GM12878 (cell line): ENCODE measurements around the gene GALNT18. TPM values are rescaled to one million over a fixed set of nuclear protein-coding genes. Genes with fewer than 3 reads are reported as not detected.

ENCODE experiments used
- ATAC-seq: fragments of 200-7000 bp; cut with Tn5 transposase; 3 replicates; pipeline ENCODE4 v1.9.1; 2020; ENCODE audit warnings: mild to moderate bottlenecking, moderate library complexity
- BruUV-seq: library from RNA; stranded (reverse); fragments of 400-500 nt; replicated peaks from 2 replicates; lab custom pipeline; 2021; lab: Mats Ljungman, UMichigan
- CTCF ChIA-PET: fragments of 300-600 bp; sonication (Branson Sonifier 250); formaldehyde crosslinking; extraction: SDS; loops from one replicate; lab custom pipeline; 2021; ENCODE audit warnings: inconsistent platforms; lab: Yijun Ruan, JAX
- POLR2A ChIA-PET: fragments of 350-600 bp; formaldehyde crosslinking; extraction: SDS; loops from one replicate; lab custom pipeline; 2021; ENCODE audit warnings: inconsistent platforms; lab: Charles Lee
- RAD21 ChIA-PET: fragments of 300-600 bp; sonication (Branson Sonifier 250); formaldehyde crosslinking; loops from one replicate; lab custom pipeline; 2023; ENCODE audit warnings: antibody characterized with exemption; ENCODE audit not compliant: unreplicated experiment; lab: Charles Lee
- SMC1A ChIA-PET: fragments of 300-600 bp; sonication (Branson Sonifier 250); formaldehyde crosslinking; loops from one replicate; lab custom pipeline; 2023; ENCODE audit not compliant: unreplicated experiment, uncharacterized antibody; lab: Charles Lee
- DNase-seq: peaks from one replicate; pipeline ENCODE4 v3.0.0-alpha.2; 2011; ENCODE audit warnings: low read depth, low spot score
- FAIRE-seq: peaks from 3 replicates; lab custom pipeline; 2011; peaks lifted over from hg19 to GRCh38; lab: Jason Lieb, UNC
- H2AFZ ChIP-seq: 2 replicates; pipeline ENCODE4 v1.6.0; 2011; ENCODE audit warnings: low read depth, low read length, control low read depth; ENCODE audit not compliant: control insufficient read depth
- H3K27ac ChIP-seq: 2 replicates; pipeline ENCODE4 v1.5.1; 2011; ENCODE audit warnings: control low read depth; ENCODE audit not compliant: control insufficient read depth, insufficient read depth
- H3K27me3 ChIP-seq, 2 experiments: replicated peaks in 1 of 2; 2 replicates each; pipeline versions ENCODE4 v1.6.0 to v1.6.1; 2011; ENCODE audit warnings: low read length in 1 of 2; ENCODE audit not compliant: control insufficient read depth in 2 of 2, insufficient read depth in 2 of 2
- H3K36me3 ChIP-seq, 2 experiments: 2 replicates each; pipeline ENCODE4 v1.5.1; 2011; ENCODE audit warnings: low read length in 1 of 2; ENCODE audit not compliant: control insufficient read depth in 2 of 2, insufficient read depth in 2 of 2
- H3K4me1 ChIP-seq: 2 replicates; pipeline ENCODE4 v1.6.1; 2011; ENCODE audit warnings: mild to moderate bottlenecking, low read length, moderate library complexity, mixed read lengths; ENCODE audit not compliant: control insufficient read depth, insufficient read depth
- H3K4me2 ChIP-seq: 2 replicates; pipeline ENCODE4 v1.6.0; 2011; ENCODE audit warnings: control low read depth; ENCODE audit not compliant: control insufficient read depth, insufficient read depth
- H3K4me3 ChIP-seq: fragments of 200-600 bp; sonication (generic); 2 replicates; pipeline ENCODE4 v1.5.1; 2016
- H3K79me2 ChIP-seq: 2 replicates; pipeline ENCODE4 v1.6.0; 2011; ENCODE audit warnings: low read length; ENCODE audit not compliant: control insufficient read depth, insufficient read depth
- H3K9ac ChIP-seq: 2 replicates; pipeline ENCODE4 v1.8.0; 2011; ENCODE audit warnings: low read length, control low read depth, mixed read lengths; ENCODE audit not compliant: control insufficient read depth, insufficient read depth
- H3K9me3 ChIP-seq: replicated peaks from 3 replicates; pipeline ENCODE4 v1.5.1; 2011; ENCODE audit warnings: mild to moderate bottlenecking, low read length; ENCODE audit not compliant: control insufficient read depth, insufficient read depth
- H4K20me1 ChIP-seq: 2 replicates; pipeline ENCODE4 v1.6.0; 2011; ENCODE audit not compliant: control insufficient read depth, insufficient read depth
- CBX5 ChIP-seq: sonication (generic); IDR thresholded peaks from 2 replicates; pipeline ENCODE4 v1.6.1; 2016; ENCODE audit warnings: low read depth, moderate library complexity, mild to moderate bottlenecking, inconsistent platforms
- ETV6 ChIP-seq, 2 experiments: fragments of 450-650 bp in 1 of 2; IDR thresholded peaks in 1 of 2; conservative IDR thresholded peaks in 1 of 2; 2 replicates each; pipeline ENCODE4 v1.6.1; 2014; ENCODE audit warnings: antibody characterized with exemption in 1 of 2, borderline replicate concordance in 1 of 2, low read depth in 1 of 2, mild to moderate bottlenecking in 1 of 2, moderate library complexity in 1 of 2
- HSF1 ChIP-seq: fragments of 150-350 bp; IDR thresholded peaks from 2 replicates; pipeline ENCODE4 v1.6.1; 2014; ENCODE audit warnings: mild to moderate bottlenecking, low read depth, low read length
- MXI1 ChIP-seq: fragments of 150-350 bp; IDR thresholded peaks from 2 replicates; pipeline ENCODE4 v1.6.1; 2011; ENCODE audit warnings: low read depth, mild to moderate bottlenecking, inconsistent platforms, low read length, improper control_type of control experiment
- NR2F1 ChIP-seq: fragments of 450-650 bp; conservative IDR thresholded peaks from 2 replicates; pipeline ENCODE4 v1.6.1; 2017; ENCODE audit warnings: mild to moderate bottlenecking
- POLR2AphosphoS2 ChIP-seq: IDR thresholded peaks from 2 replicates; pipeline ENCODE4 v1.6.1; 2011; ENCODE audit warnings: low read depth, mild to moderate bottlenecking, low read length, improper control_type of control experiment, moderate library complexity
- RBBP5 ChIP-seq: fragments of 200-600 bp; sonication (generic); conservative IDR thresholded peaks from 2 replicates; pipeline ENCODE4 v1.6.1; 2016
- TCF3 ChIP-seq: IDR thresholded peaks from 2 replicates; pipeline ENCODE4 v1.6.1; 2012; ENCODE audit warnings: low read depth, mild to moderate bottlenecking, low read length, borderline replicate concordance; ENCODE audit not compliant: insufficient read depth
- YY1 ChIP-seq: IDR thresholded peaks from 2 replicates; pipeline ENCODE4 v1.6.1; 2011; ENCODE audit warnings: low read depth, mild to moderate bottlenecking, low read length
- ZNF274 ChIP-seq: IDR thresholded peaks from one replicate; pipeline ENCODE4 v1.8.0; 2011; ENCODE audit not compliant: insufficient read length, insufficient read depth
- WGBS: methylation state at CpG from one replicate; pipeline ENCODE4 v1.1.6; 2016; ENCODE audit warnings: low lambda C conversion rate; ENCODE audit not compliant: insufficient replicate concordance, insufficient coverage; ENCODE audit errors: missing lambda C conversion rate; 5-methylcytosine and 5-hydroxymethylcytosine counted together
- in situ Hi-C: fragments of 300-500 bp; cut with MboI; formaldehyde crosslinking; loops from 9 replicates; pipeline ENCODE4 v1.14.3; 2018; ENCODE audit warnings: mixed read lengths
- intact Hi-C: fragments of 100-400 bp; cut with micrococcal nuclease; formaldehyde crosslinking; loops from one replicate; pipeline ENCODE4 v1.14.2; 2022; ENCODE audit not compliant: unreplicated experiment
- polyA plus RNA-seq, 11 experiments: library from polyadenylated mRNA; depleted of rRNA in 4 of 11; unstranded in 6 of 11; stranded (reverse) in 5 of 11; fragments of >200 nt; fragmentation: Nextera tagmentation in 4 of 11; fragmentation: Illumina TruSeq in 1 of 11; extraction: Ambion mirVana in 4 of 11; extraction: Trizol in 1 of 11; gene quantifications; 1 replicate in 1 of 11; 2 replicates in 10 of 11; pipeline versions ENCODE4 v1.2.1 to v1.2.3, GENCODE V29; 2011 to 2016; ENCODE audit warnings: inconsistent platforms in 2 of 11, missing spikeins in 2 of 11, low read depth in 1 of 11
- total RNA-seq, 4 experiments: library from RNA; depleted of rRNA in 3 of 4; stranded (reverse); fragments of >200 nt in 3 of 4; fragmentation: Illumina TruSeq in 1 of 4; extraction: Trizol in 1 of 4; gene quantifications; 2 replicates each; pipeline versions ENCODE4 v1.2.1 to v1.2.3, GENCODE V29; 2013 to 2021
- TF ChIP-seq, protein P1 (sequence below): IDR thresholded peaks from 2 replicates; pipeline ENCODE4 v1.6.1; 2012; ENCODE audit warnings: mild to moderate bottlenecking, low read depth, low read length
- TF ChIP-seq, protein P2 (sequence below): fragments of 450-650 bp; IDR thresholded peaks from 2 replicates; pipeline ENCODE4 v1.6.1; 2017; ENCODE audit warnings: mild to moderate bottlenecking, moderate library complexity
- TF ChIP-seq, protein P3 (sequence below): fragments of 450-650 bp; IDR thresholded peaks from 2 replicates; pipeline ENCODE4 v1.6.1; 2017; ENCODE audit warnings: mild to moderate bottlenecking, low read depth, inconsistent platforms; ENCODE audit not compliant: poor library complexity, severe bottlenecking

Gene GALNT18
- total and polyA plus RNA-seq, 10 of the 15 experiments (the other 5 are each of a cell fraction or from before 2014, with no cell fraction given): 1.2 to 14.2 (median 6.3) TPM

GRCh38 chr11:11605181-11605580 lies 16.6 kb downstream of the GALNT18 start:
- ChIA-PET POLR2A (no interaction called here), CTCF (no interaction called here), RAD21 (no interaction called here), SMC1A (interaction anchor here (1.0 to 1.3 kb wide), 2 partner anchors 16 to 30 kb away, joined by 3 read pairs; no protein-coding TSS in a partner anchor)
- ATAC-seq (no peak), DNase-seq (no peak), FAIRE-seq (no peak)
- intact Hi-C loops: no loop called here
- no TSS peak for BruUV-seq
- WGBS: 56% methylated on average over 6 of the region's 6 CpGs
- Histone ChIP-seq H3K4me3 (no peak overlapping the region), H3K27ac (no peak overlapping the region), H3K9me3 (peaks cover 3% of the 10 kb centered on the region; the same call in 1 of the 3 replicates), H3K79me2 (peaks cover 14% of the 10 kb centered on the region), H4K20me1 (no peaks in the 10 kb centered on the region), H3K4me2 (no peak overlapping the region), H3K36me3 (no peaks in the 10 kb centered on the region; a peak in 1 of 4 replicates), H3K27me3 (no peaks in the 10 kb centered on the region), H2AFZ (no peak overlapping the region), H3K9ac (no peak overlapping the region), H3K4me1 (peaks cover 3% of the 10 kb centered on the region; the same call in 1 of the 2 replicates)
- in situ Hi-C loops: no loop called here
- TF ChIP-seq, protein P1, sequence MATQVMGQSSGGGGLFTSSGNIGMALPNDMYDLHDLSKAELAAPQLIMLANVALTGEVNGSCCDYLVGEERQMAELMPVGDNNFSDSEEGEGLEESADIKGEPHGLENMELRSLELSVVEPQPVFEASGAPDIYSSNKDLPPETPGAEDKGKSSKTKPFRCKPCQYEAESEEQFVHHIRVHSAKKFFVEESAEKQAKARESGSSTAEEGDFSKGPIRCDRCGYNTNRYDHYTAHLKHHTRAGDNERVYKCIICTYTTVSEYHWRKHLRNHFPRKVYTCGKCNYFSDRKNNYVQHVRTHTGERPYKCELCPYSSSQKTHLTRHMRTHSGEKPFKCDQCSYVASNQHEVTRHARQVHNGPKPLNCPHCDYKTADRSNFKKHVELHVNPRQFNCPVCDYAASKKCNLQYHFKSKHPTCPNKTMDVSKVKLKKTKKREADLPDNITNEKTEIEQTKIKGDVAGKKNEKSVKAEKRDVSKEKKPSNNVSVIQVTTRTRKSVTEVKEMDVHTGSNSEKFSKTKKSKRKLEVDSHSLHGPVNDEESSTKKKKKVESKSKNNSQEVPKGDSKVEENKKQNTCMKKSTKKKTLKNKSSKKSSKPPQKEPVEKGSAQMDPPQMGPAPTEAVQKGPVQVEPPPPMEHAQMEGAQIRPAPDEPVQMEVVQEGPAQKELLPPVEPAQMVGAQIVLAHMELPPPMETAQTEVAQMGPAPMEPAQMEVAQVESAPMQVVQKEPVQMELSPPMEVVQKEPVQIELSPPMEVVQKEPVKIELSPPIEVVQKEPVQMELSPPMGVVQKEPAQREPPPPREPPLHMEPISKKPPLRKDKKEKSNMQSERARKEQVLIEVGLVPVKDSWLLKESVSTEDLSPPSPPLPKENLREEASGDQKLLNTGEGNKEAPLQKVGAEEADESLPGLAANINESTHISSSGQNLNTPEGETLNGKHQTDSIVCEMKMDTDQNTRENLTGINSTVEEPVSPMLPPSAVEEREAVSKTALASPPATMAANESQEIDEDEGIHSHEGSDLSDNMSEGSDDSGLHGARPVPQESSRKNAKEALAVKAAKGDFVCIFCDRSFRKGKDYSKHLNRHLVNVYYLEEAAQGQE: no peak
- no peak for TF ChIP-seq TCF3
- TF ChIP-seq CBX5: no peak
- TF ChIP-seq, protein P2, sequence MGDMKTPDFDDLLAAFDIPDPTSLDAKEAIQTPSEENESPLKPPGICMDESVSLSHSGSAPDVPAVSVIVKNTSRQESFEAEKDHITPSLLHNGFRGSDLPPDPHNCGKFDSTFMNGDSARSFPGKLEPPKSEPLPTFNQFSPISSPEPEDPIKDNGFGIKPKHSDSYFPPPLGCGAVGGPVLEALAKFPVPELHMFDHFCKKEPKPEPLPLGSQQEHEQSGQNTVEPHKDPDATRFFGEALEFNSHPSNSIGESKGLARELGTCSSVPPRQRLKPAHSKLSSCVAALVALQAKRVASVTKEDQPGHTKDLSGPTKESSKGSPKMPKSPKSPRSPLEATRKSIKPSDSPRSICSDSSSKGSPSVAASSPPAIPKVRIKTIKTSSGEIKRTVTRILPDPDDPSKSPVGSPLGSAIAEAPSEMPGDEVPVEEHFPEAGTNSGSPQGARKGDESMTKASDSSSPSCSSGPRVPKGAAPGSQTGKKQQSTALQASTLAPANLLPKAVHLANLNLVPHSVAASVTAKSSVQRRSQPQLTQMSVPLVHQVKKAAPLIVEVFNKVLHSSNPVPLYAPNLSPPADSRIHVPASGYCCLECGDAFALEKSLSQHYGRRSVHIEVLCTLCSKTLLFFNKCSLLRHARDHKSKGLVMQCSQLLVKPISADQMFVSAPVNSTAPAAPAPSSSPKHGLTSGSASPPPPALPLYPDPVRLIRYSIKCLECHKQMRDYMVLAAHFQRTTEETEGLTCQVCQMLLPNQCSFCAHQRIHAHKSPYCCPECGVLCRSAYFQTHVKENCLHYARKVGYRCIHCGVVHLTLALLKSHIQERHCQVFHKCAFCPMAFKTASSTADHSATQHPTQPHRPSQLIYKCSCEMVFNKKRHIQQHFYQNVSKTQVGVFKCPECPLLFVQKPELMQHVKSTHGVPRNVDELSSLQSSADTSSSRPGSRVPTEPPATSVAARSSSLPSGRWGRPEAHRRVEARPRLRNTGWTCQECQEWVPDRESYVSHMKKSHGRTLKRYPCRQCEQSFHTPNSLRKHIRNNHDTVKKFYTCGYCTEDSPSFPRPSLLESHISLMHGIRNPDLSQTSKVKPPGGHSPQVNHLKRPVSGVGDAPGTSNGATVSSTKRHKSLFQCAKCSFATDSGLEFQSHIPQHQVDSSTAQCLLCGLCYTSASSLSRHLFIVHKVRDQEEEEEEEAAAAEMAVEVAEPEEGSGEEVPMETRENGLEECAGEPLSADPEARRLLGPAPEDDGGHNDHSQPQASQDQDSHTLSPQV: no peak
- no peak for TF ChIP-seq NR2F1
- TF ChIP-seq RBBP5: no peak
- no peak for TF ChIP-seq HSF1
- no peak for TF ChIP-seq ZNF274
- no peak for TF ChIP-seq YY1
- TF ChIP-seq MXI1: no peak
- TF ChIP-seq ETV6 (conservative IDR thresholded peaks at IDR 0.05 in 1 of 2, IDR thresholded peaks at IDR 0.05 in 1 of 2; ENCODE audit: borderline replicate concordance in 1 of 2, low read depth in 1 of 2): no peak
- no peak for TF ChIP-seq POLR2AphosphoS2
- TF ChIP-seq, protein P3, sequence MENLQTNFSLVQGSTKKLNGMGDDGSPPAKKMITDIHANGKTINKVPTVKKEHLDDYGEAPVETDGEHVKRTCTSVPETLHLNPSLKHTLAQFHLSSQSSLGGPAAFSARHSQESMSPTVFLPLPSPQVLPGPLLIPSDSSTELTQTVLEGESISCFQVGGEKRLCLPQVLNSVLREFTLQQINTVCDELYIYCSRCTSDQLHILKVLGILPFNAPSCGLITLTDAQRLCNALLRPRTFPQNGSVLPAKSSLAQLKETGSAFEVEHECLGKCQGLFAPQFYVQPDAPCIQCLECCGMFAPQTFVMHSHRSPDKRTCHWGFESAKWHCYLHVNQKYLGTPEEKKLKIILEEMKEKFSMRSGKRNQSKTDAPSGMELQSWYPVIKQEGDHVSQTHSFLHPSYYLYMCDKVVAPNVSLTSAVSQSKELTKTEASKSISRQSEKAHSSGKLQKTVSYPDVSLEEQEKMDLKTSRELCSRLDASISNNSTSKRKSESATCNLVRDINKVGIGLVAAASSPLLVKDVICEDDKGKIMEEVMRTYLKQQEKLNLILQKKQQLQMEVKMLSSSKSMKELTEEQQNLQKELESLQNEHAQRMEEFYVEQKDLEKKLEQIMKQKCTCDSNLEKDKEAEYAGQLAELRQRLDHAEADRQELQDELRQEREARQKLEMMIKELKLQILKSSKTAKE: no peak
